ENCODE data around the gene JSRP1.
A peak's percentile ranks its signal among the peaks of the same experiment; 100 is the strongest.

JSRP1 gene

DNA sequence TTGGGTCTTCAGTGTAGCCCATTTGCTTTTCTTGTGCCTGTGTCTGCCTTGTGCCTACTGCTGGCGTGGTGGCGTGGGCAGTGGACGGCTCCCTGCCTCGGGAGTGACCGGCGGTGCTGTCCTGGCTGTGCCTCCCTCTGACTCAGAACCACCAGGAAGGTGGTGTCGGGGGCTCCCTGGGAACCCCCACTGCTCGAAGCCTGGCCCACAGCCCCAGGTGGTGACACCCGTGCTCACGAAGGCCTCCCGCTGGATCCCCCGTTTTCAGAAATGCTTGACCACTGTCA is 12.1 kb downstream of the JSRP1 start:
- no peak overlapping the region; a peak in 1 of 22 replicates for H3K27ac ChIP-seq
- no peak overlapping the region for H3K4me3 ChIP-seq
- no peaks in the 10 kb centered on the region for H3K9me3 ChIP-seq (replicated peaks in 1 of 11)
- H3K9ac ChIP-seq, result peak overlapping the region in 4 of 11 experiments; percentile 33 to 44 (median 42); a peak in 3 of 22 replicates
- H3K36me3 ChIP-seq, result peaks cover 75 to 92% (median 85%) of the 10 kb centered on the region in 11 experiments
- H3K27me3 ChIP-seq, result peaks cover 4 to 9% (median 7%) of the 10 kb centered on the region in 11 experiments; a peak in 19 of 22 replicates
- peaks cover 91 to 100% (median 100%) of the 10 kb centered on the region in 11 experiments for H4K20me1 ChIP-seq
- TF ChIP-seq Cebpa-rat (IDR thresholded peaks at IDR 0.05), result no peak
- no peak overlapping the region for H3K4me2 ChIP-seq
- peaks cover 20 to 55% (median 41%) of the 10 kb centered on the region in 10 experiments for H3K4me1 ChIP-seq

DNA sequence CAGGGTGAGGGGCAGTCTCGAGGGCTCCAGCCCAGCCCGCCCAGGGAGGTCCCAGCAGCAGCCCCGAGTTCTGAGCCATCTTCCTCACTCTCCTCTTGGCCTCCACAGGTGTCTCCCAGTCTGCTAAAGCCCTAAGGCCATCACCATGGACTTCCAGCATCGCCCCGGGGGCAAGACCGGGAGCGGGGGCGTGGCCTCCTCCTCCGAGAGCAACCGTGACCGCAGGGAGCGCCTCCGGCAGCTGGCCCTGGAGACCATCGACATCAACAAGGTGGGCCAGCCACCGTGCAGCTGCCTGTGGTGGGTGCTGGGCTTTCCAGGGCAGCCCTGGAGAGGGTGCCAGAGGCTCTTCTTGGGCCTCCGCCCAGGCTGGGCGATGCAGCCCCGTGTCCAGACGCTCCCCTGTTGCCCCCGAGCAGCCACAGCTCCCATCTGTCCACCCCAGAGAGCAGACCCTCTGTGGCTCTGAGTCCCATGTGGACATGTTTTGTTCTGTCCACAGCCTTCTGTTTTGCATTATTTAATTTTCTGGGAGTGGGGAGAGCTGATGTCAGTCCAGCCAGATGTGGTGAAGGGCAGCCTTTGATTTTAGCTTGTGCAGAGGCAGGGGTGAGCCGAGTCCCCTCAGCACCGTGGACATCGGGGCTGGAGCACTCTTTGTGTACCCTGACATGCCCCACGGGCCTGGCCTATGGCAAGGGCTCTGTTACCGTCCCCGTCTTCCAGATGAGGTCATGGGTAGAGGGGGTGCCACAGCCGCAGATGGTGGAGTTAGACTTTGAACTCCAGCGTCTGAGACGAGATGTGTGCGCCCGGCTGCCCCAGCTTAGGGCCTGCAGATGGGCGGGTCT is 12.7 kb downstream of the JSRP1 start:
- peak overlapping the region in 4 of 11 experiments; percentile 23 to 100 (median 99); a peak in 2 of 22 replicates for H3K4me2 ChIP-seq
- peaks cover 0 to 3% (median under 1%) of the 10 kb centered on the region in 11 experiments; a peak in 13 of 22 replicates for H3K27me3 ChIP-seq
- peak overlapping the region in 7 of 11 experiments; percentile 8 to 94 (median 39); a peak in 7 of 22 replicates for H3K9ac ChIP-seq
- H4K20me1 ChIP-seq, result peaks cover 91 to 100% (median 100%) of the 10 kb centered on the region in 11 experiments
- H3K4me3 ChIP-seq, result no peak overlapping the region
- H3K27ac ChIP-seq, result no peak overlapping the region; a peak in 1 of 22 replicates
- H3K9me3 ChIP-seq (replicated peaks in 1 of 11), result no peaks in the 10 kb centered on the region
- TF ChIP-seq Cebpa-rat (IDR thresholded peaks at IDR 0.05), result no peak
- H3K36me3 ChIP-seq, result peaks cover 69 to 90% (median 80%) of the 10 kb centered on the region in 11 experiments
- H3K4me1 ChIP-seq, result peaks cover 25 to 61% (median 47%) of the 10 kb centered on the region in 10 experiments

DNA sequence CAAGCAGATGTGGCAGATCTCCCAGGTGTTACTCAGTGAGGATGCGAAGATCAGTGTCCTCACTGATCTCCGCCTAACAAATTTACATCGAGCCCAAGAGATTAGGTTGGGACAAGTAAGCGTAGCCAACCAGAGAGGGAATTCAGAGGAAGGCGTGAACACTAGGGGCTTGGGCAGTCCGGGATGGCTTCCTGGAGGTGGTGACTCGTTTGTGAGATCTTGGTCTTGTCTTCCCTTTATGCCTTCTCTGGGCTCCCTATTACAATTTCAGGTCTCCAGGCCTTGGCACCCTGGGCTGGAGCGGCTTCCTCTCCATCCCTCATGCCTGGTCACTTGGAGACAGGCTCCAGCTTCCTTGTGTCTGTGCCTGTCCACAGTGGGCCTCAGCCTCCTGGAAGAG is 13.4 kb downstream of the JSRP1 start:
- H3K27ac ChIP-seq, result 0 out of 22 replicates have a peak overlapping the region, but pooled peaks of 1 of the 11 experiments have one; percentile 22
- H3K4me3 ChIP-seq, result no peak overlapping the region
- H3K9me3 ChIP-seq (replicated peaks in 1 of 11), result no peaks in the 10 kb centered on the region
- TF ChIP-seq Cebpa-rat (IDR thresholded peaks at IDR 0.05), result no peak
- H3K4me2 ChIP-seq, result peak overlapping the region in 6 of 11 experiments; percentile 98 to 100 (median 99); a peak in 5 of 22 replicates
- peaks cover 32 to 68% (median 53%) of the 10 kb centered on the region in 10 experiments for H3K4me1 ChIP-seq
- H3K27me3 ChIP-seq, result no peaks in the 10 kb centered on the region
- H3K36me3 ChIP-seq, result peaks cover 63 to 90% (median 79%) of the 10 kb centered on the region in 11 experiments
- H4K20me1 ChIP-seq, result peaks cover 96 to 100% (median 100%) of the 10 kb centered on the region in 11 experiments
- H3K9ac ChIP-seq, result peak overlapping the region in 8 of 11 experiments; percentile 2 to 94 (median 24); a peak in 7 of 22 replicates

DNA sequence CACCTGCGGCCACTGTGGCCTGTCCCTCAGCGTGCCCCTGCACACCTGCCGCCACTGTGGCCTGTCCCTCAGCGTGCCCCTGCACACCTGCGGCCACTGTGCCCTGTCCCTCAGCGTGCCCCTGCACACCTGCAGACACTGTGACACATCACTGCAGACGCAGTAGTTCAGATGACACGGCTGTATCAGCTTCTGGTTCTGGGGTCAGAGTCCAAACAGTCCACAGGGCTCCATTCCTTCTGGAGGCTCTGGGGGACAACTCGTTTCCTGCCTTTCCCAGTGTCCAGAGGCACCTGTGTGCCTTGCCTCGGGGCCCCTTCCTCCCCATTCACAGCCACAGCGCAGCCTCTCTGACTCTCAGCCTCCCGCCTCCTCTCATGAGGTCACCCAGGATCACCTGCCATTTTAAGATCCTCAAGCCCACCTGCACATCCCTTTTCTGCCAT is 14.1 kb downstream of the JSRP1 start:
- TF ChIP-seq Cebpa-rat (IDR thresholded peaks at IDR 0.05), result no peak
- Histone ChIP-seq H3K4me2 (peak overlapping the region in 10 of 11 experiments; percentile 96 to 100 (median 98); a peak in 18 of 22 replicates), H4K20me1 (peaks cover 97 to 100% (median 100%) of the 10 kb centered on the region in 11 experiments), H3K4me3 (no peak overlapping the region), H3K27me3 (no peaks in the 10 kb centered on the region), H3K9ac (peak overlapping the region in 10 of 11 experiments; percentile 26 to 98 (median 92); a peak in 8 of 22 replicates), H3K4me1 (peaks cover 39 to 75% (median 60%) of the 10 kb centered on the region in 10 experiments), H3K9me3 (replicated peaks in 1 of 11) (no peaks in the 10 kb centered on the region), H3K36me3 (peaks cover 56 to 88% (median 74%) of the 10 kb centered on the region in 11 experiments), H3K27ac (0 out of 22 replicates have a peak overlapping the region, but pooled peaks of 1 of the 11 experiments have one; percentile 22)

DNA sequence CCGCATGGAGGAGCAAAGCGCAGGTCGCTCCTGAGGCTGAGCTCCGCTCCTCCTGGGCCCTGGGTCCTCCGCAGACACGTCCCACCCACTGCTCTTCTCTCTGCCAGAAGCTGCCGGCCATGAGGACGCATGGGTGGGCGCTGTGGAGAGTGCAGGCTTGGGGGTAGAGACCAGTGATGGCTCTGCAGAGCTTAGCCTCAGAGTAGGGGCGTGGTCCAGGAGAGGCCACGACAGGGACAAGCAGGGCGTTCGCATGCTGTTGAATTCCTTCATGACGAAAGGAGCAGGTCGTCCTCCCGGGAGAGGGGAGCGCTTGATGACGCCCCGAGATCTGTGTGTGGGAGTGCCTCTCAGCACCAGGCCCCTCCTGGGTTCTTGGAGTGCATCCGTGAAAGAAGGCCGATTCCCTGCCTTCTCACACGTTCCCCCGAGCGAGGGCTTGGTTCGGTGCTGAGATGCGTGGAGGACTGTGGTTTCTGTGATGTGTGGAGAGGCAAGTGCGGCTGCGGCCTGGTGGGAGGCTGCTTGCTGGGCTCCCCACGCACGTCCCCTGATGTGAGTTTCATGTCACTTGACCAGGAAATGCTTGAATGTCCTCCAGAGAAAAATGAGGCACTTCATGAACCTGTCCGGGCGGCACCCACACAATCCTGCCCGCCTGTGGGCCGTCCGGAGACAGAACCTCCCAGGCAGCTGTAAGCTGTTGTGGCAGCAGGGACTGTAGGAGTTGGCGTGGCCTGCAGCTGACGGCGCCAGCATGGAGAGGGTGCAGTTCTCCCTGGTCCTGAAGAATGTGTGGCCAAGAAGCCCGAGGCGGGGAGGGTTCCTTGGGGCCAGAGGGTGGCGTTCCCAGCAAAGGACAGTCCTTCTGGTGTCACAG is 15.1 kb downstream of the JSRP1 start:
- Histone ChIP-seq H3K4me3 (peak overlapping the region in 8 of 10 experiments; percentile 81 to 95 (median 92); a peak in 13 of 20 replicates), H3K27me3 (no peaks in the 10 kb centered on the region), H3K27ac (peak overlapping the region in 7 of 11 experiments; percentile 13 to 98 (median 73); a peak in 11 of 22 replicates), H3K9me3 (replicated peaks in 1 of 11) (no peaks in the 10 kb centered on the region), H3K9ac (peak overlapping the region; percentile 89 to 98 (median 94); a peak in 21 of 22 replicates), H3K36me3 (peaks cover 46 to 78% (median 64%) of the 10 kb centered on the region in 11 experiments), H3K4me1 (peaks cover 39 to 76% (median 61%) of the 10 kb centered on the region in 10 experiments), H3K4me2 (peak overlapping the region; percentile 96 to 100 (median 98)), H4K20me1 (peaks cover 87 to 93% (median 90%) of the 10 kb centered on the region in 11 experiments)
- TF ChIP-seq Cebpa-rat (IDR thresholded peaks at IDR 0.05), result no peak

DNA sequence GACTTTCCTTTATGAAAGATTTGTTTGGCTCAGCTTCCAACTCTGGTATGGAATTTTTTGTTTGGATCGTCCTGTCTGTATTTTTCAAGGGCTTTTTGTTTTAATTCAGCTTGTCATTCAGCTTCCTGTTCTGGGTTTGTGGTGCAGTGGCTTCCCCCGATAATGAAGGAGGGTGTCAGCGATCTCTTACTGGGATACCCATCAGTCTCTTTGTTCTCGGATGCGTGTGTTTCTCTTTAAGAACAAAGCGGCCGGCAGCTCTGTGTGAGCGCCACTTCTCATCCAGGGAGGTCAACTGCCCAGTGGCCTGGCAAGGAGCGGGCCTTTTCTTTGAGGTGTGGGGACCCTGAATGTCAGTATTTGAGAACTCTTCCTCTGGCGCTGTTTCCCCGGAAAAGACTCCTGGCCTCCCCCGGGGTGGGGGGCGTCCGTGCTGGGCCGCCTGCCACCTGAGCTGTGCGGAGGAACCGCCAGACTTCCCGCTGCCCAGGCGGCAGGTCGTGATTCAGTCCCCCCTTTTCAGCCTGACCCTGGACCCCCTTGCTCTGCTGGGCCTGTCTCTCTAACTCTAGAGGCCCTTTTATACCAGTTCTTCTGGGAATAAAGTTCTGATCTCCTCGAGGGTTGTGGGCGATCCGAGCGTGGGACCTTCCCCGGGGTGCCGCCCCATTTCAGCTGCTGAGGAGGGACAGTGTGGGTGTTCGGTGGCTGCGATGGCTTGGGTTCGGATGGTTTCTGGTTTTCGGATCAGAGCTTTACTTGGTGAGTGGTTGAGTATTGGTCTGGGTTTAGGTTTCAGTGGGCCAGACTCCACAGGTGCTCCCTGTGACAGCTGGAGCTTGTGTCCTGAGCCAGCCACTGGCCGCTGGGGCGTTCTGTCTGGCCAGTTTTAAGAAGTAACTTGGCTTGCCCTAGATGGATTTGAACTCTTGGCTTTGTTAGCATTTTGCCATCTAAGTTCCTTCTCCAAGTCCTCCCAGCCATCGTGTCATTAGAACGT is 16.1 kb downstream of the JSRP1 start:
- Histone ChIP-seq H3K36me3 (peaks cover 35 to 68% (median 54%) of the 10 kb centered on the region in 11 experiments), H4K20me1 (peaks cover 76 to 90% (median 85%) of the 10 kb centered on the region in 11 experiments), H3K9ac (peak overlapping the region; percentile 89 to 98 (median 94)), H3K27me3 (no peaks in the 10 kb centered on the region), H3K4me2 (peak overlapping the region; percentile 96 to 100 (median 98)), H3K9me3 (replicated peaks in 1 of 11) (no peaks in the 10 kb centered on the region), H3K4me3 (peak overlapping the region; percentile 81 to 95 (median 90)), H3K4me1 (peaks cover 42 to 79% (median 63%) of the 10 kb centered on the region in 10 experiments), H3K27ac (peak overlapping the region; percentile 24 to 98 (median 74); a peak in 20 of 22 replicates)
- no peak for TF ChIP-seq Cebpa-rat (IDR thresholded peaks at IDR 0.05)

DNA sequence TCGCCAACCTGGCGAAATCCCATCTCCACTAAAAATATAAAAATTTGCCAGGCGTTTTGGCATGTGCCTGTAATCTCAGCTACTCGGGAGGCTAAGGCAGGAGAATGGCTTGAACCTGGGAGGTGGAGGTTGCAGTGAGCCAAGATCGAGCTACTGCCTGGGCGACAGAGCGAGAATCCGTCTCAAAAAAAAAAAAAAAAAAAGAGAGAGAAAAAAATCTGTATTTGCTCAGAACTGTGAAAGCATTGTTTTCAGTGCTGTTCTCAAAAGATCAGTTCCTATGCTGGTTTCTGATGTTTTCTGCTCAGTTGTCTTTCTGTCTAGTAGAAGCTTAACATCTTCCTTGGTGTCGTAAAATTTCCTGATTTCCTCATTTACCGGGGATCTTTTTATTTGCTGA is 17.0 kb downstream of the JSRP1 start:
- H3K4me1 ChIP-seq, result peaks cover 51 to 82% (median 72%) of the 10 kb centered on the region in 10 experiments
- peaks cover 70 to 90% (median 85%) of the 10 kb centered on the region in 11 experiments for H4K20me1 ChIP-seq
- H3K27me3 ChIP-seq, result no peaks in the 10 kb centered on the region
- peak overlapping the region; percentile 96 to 100 (median 98) for H3K4me2 ChIP-seq
- TF ChIP-seq Cebpa-rat (IDR thresholded peaks at IDR 0.05), result no peak
- peaks cover 30 to 66% (median 51%) of the 10 kb centered on the region in 11 experiments for H3K36me3 ChIP-seq
- peak overlapping the region; percentile 81 to 95 (median 90) for H3K4me3 ChIP-seq
- peak overlapping the region; percentile 89 to 98 (median 94) for H3K9ac ChIP-seq
- no peaks in the 10 kb centered on the region for H3K9me3 ChIP-seq (replicated peaks in 1 of 11)
- H3K27ac ChIP-seq, result peak overlapping the region in 10 of 11 experiments; percentile 53 to 98 (median 75); a peak in 20 of 22 replicates
